ENCODE data around the gene EDIL3.

The EDIL3 gene

DNA sequence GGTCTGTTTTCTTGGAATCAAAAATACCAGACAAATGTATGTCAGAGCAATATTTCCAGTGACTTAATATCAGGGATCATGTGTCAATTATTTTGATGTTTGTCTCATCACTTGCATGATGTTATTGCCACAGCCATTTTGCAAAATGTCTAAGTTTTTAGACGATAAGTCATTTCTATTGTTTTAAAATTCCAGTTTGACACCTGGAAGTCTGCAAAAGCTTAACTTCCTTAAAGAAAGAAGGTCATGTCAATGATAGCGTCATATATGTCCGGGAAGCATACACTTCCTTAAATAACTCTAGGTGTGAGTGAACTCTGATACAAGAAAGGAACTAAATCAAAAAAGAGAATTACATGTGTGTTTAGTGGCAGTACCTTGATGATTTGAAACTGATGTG lies 259.5 kb downstream of the EDIL3 start:
- no peaks in the 10 kb centered on the region for H3K4me1 ChIP-seq (ENCODE audit: low read length)
- H3F3A ChIP-seq (ENCODE audit: insufficient read depth, low read length) = no peaks in the 10 kb centered on the region
- DNase-seq = no peak
- H3K27me3 ChIP-seq (replicated peaks; ENCODE audit: insufficient read depth, low read length) = no peaks in the 10 kb centered on the region
- H3K9me3 ChIP-seq (replicated peaks; ENCODE audit: insufficient read depth, low read length) = no peaks in the 10 kb centered on the region
- H3K4me3 ChIP-seq (ENCODE audit: low read length) = no peak overlapping the region
- no peak overlapping the region for H3K9ac ChIP-seq (ENCODE audit: low read length)
- no peak overlapping the region for H3K27ac ChIP-seq (ENCODE audit: low read length)
- H3K9me2 ChIP-seq (replicated peaks; ENCODE audit: insufficient read depth, low read length) = no peaks in the 10 kb centered on the region
- H3K36me3 ChIP-seq (replicated peaks; ENCODE audit: insufficient read depth, low read length) = no peaks in the 10 kb centered on the region
- no peak overlapping the region for H2AFZ ChIP-seq (ENCODE audit: low read length)
- H3K4me2 ChIP-seq (ENCODE audit: low read depth, low read length) = no peak overlapping the region
- H3K79me2 ChIP-seq (ENCODE audit: low read length) = no peaks in the 10 kb centered on the region
- H4K20me1 ChIP-seq (ENCODE audit: insufficient read depth, low read length) = no peaks in the 10 kb centered on the region
- TF ChIP-seq EZH2phosphoT487 (IDR thresholded peaks at IDR 0.05; ENCODE audit: low read length) = no peak
- TF ChIP-seq, protein P1, sequence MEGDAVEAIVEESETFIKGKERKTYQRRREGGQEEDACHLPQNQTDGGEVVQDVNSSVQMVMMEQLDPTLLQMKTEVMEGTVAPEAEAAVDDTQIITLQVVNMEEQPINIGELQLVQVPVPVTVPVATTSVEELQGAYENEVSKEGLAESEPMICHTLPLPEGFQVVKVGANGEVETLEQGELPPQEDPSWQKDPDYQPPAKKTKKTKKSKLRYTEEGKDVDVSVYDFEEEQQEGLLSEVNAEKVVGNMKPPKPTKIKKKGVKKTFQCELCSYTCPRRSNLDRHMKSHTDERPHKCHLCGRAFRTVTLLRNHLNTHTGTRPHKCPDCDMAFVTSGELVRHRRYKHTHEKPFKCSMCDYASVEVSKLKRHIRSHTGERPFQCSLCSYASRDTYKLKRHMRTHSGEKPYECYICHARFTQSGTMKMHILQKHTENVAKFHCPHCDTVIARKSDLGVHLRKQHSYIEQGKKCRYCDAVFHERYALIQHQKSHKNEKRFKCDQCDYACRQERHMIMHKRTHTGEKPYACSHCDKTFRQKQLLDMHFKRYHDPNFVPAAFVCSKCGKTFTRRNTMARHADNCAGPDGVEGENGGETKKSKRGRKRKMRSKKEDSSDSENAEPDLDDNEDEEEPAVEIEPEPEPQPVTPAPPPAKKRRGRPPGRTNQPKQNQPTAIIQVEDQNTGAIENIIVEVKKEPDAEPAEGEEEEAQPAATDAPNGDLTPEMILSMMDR (IDR thresholded peaks at IDR 0.05; ENCODE audit: low read length) = no peak
- TF ChIP-seq EZH2 (optimal IDR thresholded peaks at IDR 0.05; ENCODE audit: low read depth, low read length) = no peak

DNA sequence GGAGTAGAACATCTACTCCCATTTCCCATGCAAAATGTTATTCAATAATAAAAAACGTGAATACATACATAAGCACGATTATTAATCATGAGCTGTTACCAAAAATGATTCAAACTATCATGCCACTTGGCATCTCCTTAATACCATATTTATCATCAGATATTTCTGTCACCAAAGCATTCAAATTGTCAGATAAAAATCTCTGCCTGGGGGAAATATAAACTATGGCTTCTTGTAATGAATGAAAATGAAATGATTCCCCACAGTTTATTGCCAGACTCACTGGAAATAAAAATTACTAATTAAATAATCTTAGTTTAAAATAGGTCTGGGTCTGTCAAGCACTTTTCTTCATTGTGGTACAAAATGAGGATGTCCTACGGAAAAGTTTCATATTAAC lies 265.4 kb downstream of the EDIL3 start:
- H3K27me3 ChIP-seq (replicated peaks; ENCODE audit: insufficient read depth, low read length) = no peaks in the 10 kb centered on the region
- H2AFZ ChIP-seq (ENCODE audit: low read length) = no peak overlapping the region
- no peak overlapping the region for H3K27ac ChIP-seq (ENCODE audit: low read length)
- no peaks in the 10 kb centered on the region for H4K20me1 ChIP-seq (ENCODE audit: insufficient read depth, low read length)
- H3K9ac ChIP-seq (ENCODE audit: low read length) = no peak overlapping the region
- TF ChIP-seq, protein P1 (IDR thresholded peaks at IDR 0.05; ENCODE audit: low read length) = no peak
- TF ChIP-seq EZH2 (optimal IDR thresholded peaks at IDR 0.05; ENCODE audit: low read depth, low read length) (no peak), EZH2phosphoT487 (IDR thresholded peaks at IDR 0.05; ENCODE audit: low read length) (no peak)
- no peaks in the 10 kb centered on the region for H3K9me2 ChIP-seq (replicated peaks; ENCODE audit: insufficient read depth, low read length)
- H3K36me3 ChIP-seq (replicated peaks; ENCODE audit: insufficient read depth, low read length) = no peaks in the 10 kb centered on the region
- no peak for DNase-seq
- no peaks in the 10 kb centered on the region for H3K9me3 ChIP-seq (replicated peaks; ENCODE audit: insufficient read depth, low read length)
- no peaks in the 10 kb centered on the region for H3K79me2 ChIP-seq (ENCODE audit: low read length)
- H3K4me2 ChIP-seq (ENCODE audit: low read depth, low read length) = no peak overlapping the region
- no peaks in the 10 kb centered on the region for H3F3A ChIP-seq (ENCODE audit: insufficient read depth, low read length)
- no peaks in the 10 kb centered on the region for H3K4me1 ChIP-seq (ENCODE audit: low read length)
- no peak overlapping the region for H3K4me3 ChIP-seq (ENCODE audit: low read length)

DNA sequence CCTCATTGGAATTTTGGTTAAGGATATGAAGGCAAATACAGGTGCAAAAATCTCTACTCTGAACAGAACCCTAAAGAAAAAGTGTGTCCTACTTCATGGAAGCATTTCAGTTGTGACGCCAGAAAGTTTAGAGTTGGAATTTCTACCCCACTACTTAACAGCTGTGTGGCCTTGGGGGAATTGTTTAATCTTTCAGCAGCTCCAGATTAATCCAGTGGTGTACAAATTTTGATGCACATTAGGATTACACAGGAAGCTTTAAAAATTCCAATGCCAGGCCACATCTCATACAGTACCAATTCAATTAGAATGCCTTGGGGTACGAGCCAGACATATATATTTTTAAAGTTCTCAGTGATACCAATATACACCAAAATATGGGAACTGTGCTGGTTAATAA lies 266.1 kb downstream of the EDIL3 start:
- Histone ChIP-seq H3K27me3 (replicated peaks; ENCODE audit: insufficient read depth, low read length) (no peaks in the 10 kb centered on the region), H3K4me2 (ENCODE audit: low read depth, low read length) (no peak overlapping the region), H3K4me1 (ENCODE audit: low read length) (no peaks in the 10 kb centered on the region), H3K27ac (ENCODE audit: low read length) (no peak overlapping the region), H3K9me3 (replicated peaks; ENCODE audit: insufficient read depth, low read length) (no peaks in the 10 kb centered on the region), H4K20me1 (ENCODE audit: insufficient read depth, low read length) (no peaks in the 10 kb centered on the region), H2AFZ (ENCODE audit: low read length) (no peak overlapping the region), H3K9me2 (replicated peaks; ENCODE audit: insufficient read depth, low read length) (no peaks in the 10 kb centered on the region), H3K4me3 (ENCODE audit: low read length) (no peak overlapping the region), H3K79me2 (ENCODE audit: low read length) (no peaks in the 10 kb centered on the region), H3K36me3 (replicated peaks; ENCODE audit: insufficient read depth, low read length) (no peaks in the 10 kb centered on the region), H3K9ac (ENCODE audit: low read length) (no peak overlapping the region), H3F3A (ENCODE audit: insufficient read depth, low read length) (no peaks in the 10 kb centered on the region)
- no peak for DNase-seq
- TF ChIP-seq EZH2phosphoT487 (IDR thresholded peaks at IDR 0.05; ENCODE audit: low read length) = no peak
- TF ChIP-seq, protein P1 (IDR thresholded peaks at IDR 0.05; ENCODE audit: low read length) = no peak
- no peak for TF ChIP-seq EZH2 (optimal IDR thresholded peaks at IDR 0.05; ENCODE audit: low read depth, low read length)
